NCI-H2196 (cell line): ENCODE data around the gene DISC1.

Experiments
- DNase-seq: peaks from one replicate; lab custom pipeline; 2025; ENCODE audit not compliant: unreplicated experiment; lab: John Stamatoyannopoulos, UW

Gene DISC1

GRCh38 chr1:231694465-231695077 is 68.0 kb downstream of the DISC1 start:
- no peak for DNase-seq

- DNase-seq, result peak; percentile 14
Observed at GRCh38 chr1:231695439-231696255, 69.1 kb downstream of the DISC1 start.

GRCh38 chr1:231699784-231700183 is 73.2 kb downstream of the DISC1 start:
- DNase-seq, result no peak

- DNase-seq, result no peak
Observed at GRCh38 chr1:231701306-231701705, 74.7 kb downstream of the DISC1 start.

GRCh38 chr1:231702331-231702730 is 75.7 kb downstream of the DISC1 start:
- no peak for DNase-seq

GRCh38 chr1:231702804-231703203 is 76.2 kb downstream of the DISC1 start:
- no peak for DNase-seq

- DNase-seq, result no peak
Observed at GRCh38 chr1:231705806-231706760, 79.5 kb downstream of the DISC1 start.

- no peak for DNase-seq
Observed at GRCh38 chr1:231706934-231707333, 80.3 kb downstream of the DISC1 start.

GRCh38 chr1:231707407-231707806 is 80.8 kb downstream of the DISC1 start:
- DNase-seq, result no peak

- no peak for DNase-seq
Observed at GRCh38 chr1:231708394-231708793, 81.8 kb downstream of the DISC1 start.

- no peak for DNase-seq
Observed at GRCh38 chr1:231714440-231714839, 87.8 kb downstream of the DISC1 start.

GRCh38 chr1:231715816-231716722 is 89.5 kb downstream of the DISC1 start:
- no peak for DNase-seq

GRCh38 chr1:231716879-231717278 is 90.3 kb downstream of the DISC1 start:
- DNase-seq, result no peak

- no peak for DNase-seq
Observed at GRCh38 chr1:231719485-231720183, 93.0 kb downstream of the DISC1 start.

GRCh38 chr1:231720652-231721325 is 94.2 kb downstream of the DISC1 start:
- DNase-seq, result no peak

GRCh38 chr1:231721436-231721835 is 94.8 kb downstream of the DISC1 start:
- DNase-seq, result no peak

- DNase-seq, result no peak
Observed at GRCh38 chr1:231722356-231722755, 95.8 kb downstream of the DISC1 start.

- DNase-seq, result no peak
Observed at GRCh38 chr1:231723146-231723545, 96.6 kb downstream of the DISC1 start.

GRCh38 chr1:231724041-231724440 is 97.5 kb downstream of the DISC1 start:
- no peak for DNase-seq
